Left renal cortex interstitium (tissue), 4 donors: ENCODE data around the gene PRSS27. TPM values are rescaled to one million over a fixed set of nuclear protein-coding genes. Genes with fewer than 3 reads are reported as not detected.
"Not testable (repeated sequence)": the region's sequence is repeated elsewhere in the genome, so short reads cannot be mapped to it uniquely, and the experiment has no call there.

ENCODE experiments used
- DNase-seq, 4 donors: peaks; one replicate each; pipeline ENCODE4 v3.0.0-alpha.2; 2013; ENCODE audit warnings: low read depth in 4 of 4, low spot score in 2 of 4, missing footprints in 1 of 4
- polyA plus RNA-seq, 4 donors: library from polyadenylated mRNA; unstranded; fragments of 120-200 nt; gene quantifications; one replicate each; pipeline ENCODE4 v1.2.1, GENCODE V29; 2013; ENCODE audit not compliant: insufficient read length in 4 of 4

PRSS27 gene
- polyA plus RNA-seq, 4 donors, result 0.92 to 2.5 (median 2.2) TPM

GRCh38 chr16:2682209-2683021 is 37.6 kb downstream of the PRSS27 start, which contains the start of gene KCTD5:
KCTD5 (plus strand) TSS chr16:2682523; CDS start chr16:2682549, 26 bp downstream.
- DNase-seq, result peak in 3 of 4 donors; percentile 91 to 93 (median 92)

- DNase-seq, result not testable (repeated sequence)
These were observed 39.7 kb downstream of the PRSS27 start for GRCh38 chr16:2680360-2680759.

GRCh38 chr16:2679902-2680301 is 40.1 kb downstream of the PRSS27 start:
- DNase-seq, result not testable (repeated sequence)

GRCh38 chr16:2678206-2678965 is 41.6 kb downstream of the PRSS27 start:
- not testable (repeated sequence) for DNase-seq

GRCh38 chr16:2676937-2677336 is 43.1 kb downstream of the PRSS27 start:
- DNase-seq, result not testable (repeated sequence)

DNA sequence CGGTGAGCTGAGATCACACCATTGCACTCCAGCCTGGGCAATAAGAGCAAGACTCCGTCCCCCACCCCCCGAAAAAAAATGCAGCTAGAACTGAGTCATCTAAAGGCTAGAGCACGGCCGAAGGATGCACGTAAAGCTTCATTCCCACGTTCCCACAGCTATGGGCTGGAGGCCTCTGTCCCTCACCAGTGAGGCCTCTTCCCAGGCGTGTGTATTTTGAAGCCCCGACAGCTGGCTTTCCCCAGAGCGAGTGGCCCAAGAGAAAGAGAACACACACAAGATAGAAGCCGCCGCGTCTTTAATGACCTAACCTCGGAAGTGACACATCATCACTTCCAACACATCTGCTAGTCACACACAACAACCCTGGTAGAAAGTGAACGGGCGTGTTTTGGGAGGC is 44.3 kb downstream of the PRSS27 start:
- no peak for DNase-seq

- no peak for DNase-seq
These were observed 45.0 kb downstream of the PRSS27 start for GRCh38 chr16:2675021-2675420.

GRCh38 chr16:2673066-2673999 is 46.7 kb downstream of the PRSS27 start:
- DNase-seq, result peak in 3 of 4 donors; percentile 71 to 88 (median 76)

DNA sequence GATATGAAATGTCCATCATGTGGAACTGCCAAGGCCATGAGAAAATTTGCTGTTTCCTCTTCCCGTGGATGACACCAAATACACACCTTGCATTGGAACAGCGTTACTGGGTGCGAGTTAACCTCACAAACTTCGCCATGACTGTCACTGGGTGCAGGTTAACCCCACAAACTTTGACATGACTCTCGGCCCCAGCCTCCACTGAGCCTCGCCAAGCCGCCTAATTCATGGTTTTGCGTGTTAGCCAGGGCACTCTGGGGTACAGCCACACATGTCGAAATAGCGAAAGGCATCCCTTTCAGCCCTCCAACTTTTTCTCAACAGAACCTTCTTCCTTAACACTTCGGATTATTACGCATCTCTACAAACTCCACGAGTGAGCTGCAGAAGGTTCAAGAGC is 48.3 kb downstream of the PRSS27 start:
- no peak for DNase-seq

GRCh38 chr16:2671193-2671592 is 48.8 kb downstream of the PRSS27 start:
- DNase-seq, result not testable (repeated sequence)

DNA sequence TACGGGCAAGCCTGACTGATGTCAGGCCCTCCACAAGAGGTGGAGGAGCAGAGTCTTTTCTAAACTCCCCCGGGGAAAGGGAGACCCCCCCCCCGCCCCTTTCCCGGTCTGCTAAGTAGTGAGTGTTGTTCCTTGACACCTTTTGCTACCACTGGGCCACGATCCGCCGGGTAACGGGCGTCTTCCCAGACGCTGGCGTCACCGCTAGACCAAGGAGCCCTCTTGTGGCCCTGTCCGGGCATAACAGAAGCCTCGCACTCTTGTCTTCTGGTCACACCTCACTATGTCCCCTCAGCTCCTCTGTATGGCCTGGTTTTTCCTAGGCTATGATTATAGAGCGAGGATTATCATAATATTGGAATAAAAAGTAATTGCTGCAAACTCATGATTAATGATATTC is 50.0 kb downstream of the PRSS27 start:
- not testable (repeated sequence) for DNase-seq

- DNase-seq, result not testable (repeated sequence)
These were observed 50.4 kb downstream of the PRSS27 start for GRCh38 chr16:2669587-2669986.

- DNase-seq, result not testable (repeated sequence)
These were observed 53.4 kb downstream of the PRSS27 start for GRCh38 chr16:2666671-2667070.

- peak in 1 of 4 donors; percentile 21 for DNase-seq
These were observed 55.4 kb downstream of the PRSS27 start for GRCh38 chr16:2664574-2664982.

GRCh38 chr16:2663553-2664546 is 56.2 kb downstream of the PRSS27 start:
- DNase-seq, result peak in 2 of 4 donors; percentile 52 to 54
